Breast epithelium (tissue), 4 donors: ENCODE measurements around the gene RITA1. TPM values are rescaled to one million over a fixed set of nuclear protein-coding genes. Genes with fewer than 3 reads are reported as not detected.

ENCODE experiments used
- DNase-seq, 2 donors: peaks; one replicate each; pipeline ENCODE4 v3.0.0-alpha.2; 2019; ENCODE audit warnings: low spot score in 2 of 2
- H3K27ac ChIP-seq, 2 donors: fragments of 200-600 bp; sonication (generic) in 1 of 2; one replicate each; pipeline ENCODE4 v1.5.1; 2016 to 2019; ENCODE audit warnings: mild to moderate bottlenecking in 1 of 2
- H3K27me3 ChIP-seq, 2 donors: fragments of 200-600 bp; sonication (generic) in 1 of 2; one replicate each; pipeline versions ENCODE4 v1.5.1 to v1.6.0; 2017 to 2019; ENCODE audit warnings: control low read depth in 1 of 2, mild to moderate bottlenecking in 1 of 2
- H3K36me3 ChIP-seq: fragments of 200-600 bp; one replicate; pipeline ENCODE4 v1.5.1; 2019
- H3K4me1 ChIP-seq, 2 donors: fragments of 200-600 bp; sonication (generic); one replicate each; pipeline ENCODE4 v1.5.1; 2016 to 2019; ENCODE audit warnings: control low read depth in 1 of 2
- H3K4me3 ChIP-seq, 3 donors: fragments of 200-600 bp; sonication (generic); 1 replicate in 2 of 3; 2 replicates in 1 of 3; pipeline ENCODE4 v1.5.1; 2016 to 2019; ENCODE audit warnings: mild to moderate bottlenecking in 3 of 3, moderate library complexity in 2 of 3
- H3K9me3 ChIP-seq, 2 donors: fragments of 200-600 bp; sonication (generic) in 1 of 2; one replicate each; pipeline ENCODE4 v1.5.1; 2016 to 2019; ENCODE audit warnings: control low read depth in 1 of 2
- POLR2A ChIP-seq: fragments of 450-650 bp; IDR thresholded peaks from one replicate; pipeline ENCODE4 v1.6.1; 2016; ENCODE audit warnings: antibody characterized with exemption, mild to moderate bottlenecking, moderate library complexity
- POLR2AphosphoS5 ChIP-seq, 3 donors: sonication (generic); formaldehyde crosslinking; IDR thresholded peaks; one replicate each; pipeline ENCODE4 v1.6.1; 2017; ENCODE audit warnings: antibody characterized with exemption in 3 of 3
- intact Hi-C: fragments of 100-400 bp; cut with DNase I; formaldehyde crosslinking; loops from one replicate; pipeline ENCODE4 v1.15.1; 2023; ENCODE audit warnings: low total_unique reads
- total RNA-seq, 3 donors: library from RNA; depleted of rRNA; stranded (reverse); fragments of >200 nt; gene quantifications; one replicate each; pipeline ENCODE4 v1.1.0, GENCODE V29; 2016
- TF ChIP-seq, protein P1 (sequence below), 3 donors: fragments of 450-650 bp; IDR thresholded peaks; one replicate each; pipeline ENCODE4 v1.5.1; 2016 to 2017; ENCODE audit warnings: antibody characterized with exemption in 3 of 3, mild to moderate bottlenecking in 3 of 3, moderate library complexity in 3 of 3

RITA1 gene
- total RNA-seq, 3 donors from 2014 or later: 9.4 to 22.4 (median 15.4) TPM

- H3K4me1 ChIP-seq: peaks cover 0 to 6% of the 10 kb centered on the region in 2 donors
- no peak for DNase-seq
- no peak for TF ChIP-seq POLR2A
- no peak for TF ChIP-seq POLR2AphosphoS5 (IDR thresholded peaks at IDR 0.05)
- TF ChIP-seq, protein P1, sequence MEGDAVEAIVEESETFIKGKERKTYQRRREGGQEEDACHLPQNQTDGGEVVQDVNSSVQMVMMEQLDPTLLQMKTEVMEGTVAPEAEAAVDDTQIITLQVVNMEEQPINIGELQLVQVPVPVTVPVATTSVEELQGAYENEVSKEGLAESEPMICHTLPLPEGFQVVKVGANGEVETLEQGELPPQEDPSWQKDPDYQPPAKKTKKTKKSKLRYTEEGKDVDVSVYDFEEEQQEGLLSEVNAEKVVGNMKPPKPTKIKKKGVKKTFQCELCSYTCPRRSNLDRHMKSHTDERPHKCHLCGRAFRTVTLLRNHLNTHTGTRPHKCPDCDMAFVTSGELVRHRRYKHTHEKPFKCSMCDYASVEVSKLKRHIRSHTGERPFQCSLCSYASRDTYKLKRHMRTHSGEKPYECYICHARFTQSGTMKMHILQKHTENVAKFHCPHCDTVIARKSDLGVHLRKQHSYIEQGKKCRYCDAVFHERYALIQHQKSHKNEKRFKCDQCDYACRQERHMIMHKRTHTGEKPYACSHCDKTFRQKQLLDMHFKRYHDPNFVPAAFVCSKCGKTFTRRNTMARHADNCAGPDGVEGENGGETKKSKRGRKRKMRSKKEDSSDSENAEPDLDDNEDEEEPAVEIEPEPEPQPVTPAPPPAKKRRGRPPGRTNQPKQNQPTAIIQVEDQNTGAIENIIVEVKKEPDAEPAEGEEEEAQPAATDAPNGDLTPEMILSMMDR (IDR thresholded peaks at IDR 0.05): no peak
- H3K4me3 ChIP-seq: no peak overlapping the region
- H3K27me3 ChIP-seq: no peaks in the 10 kb centered on the region
- H3K36me3 ChIP-seq: no peaks in the 10 kb centered on the region
- intact Hi-C loops: no loop called here
- H3K9me3 ChIP-seq: no peaks in the 10 kb centered on the region
- no peak overlapping the region for H3K27ac ChIP-seq
These were observed 41.6 kb upstream of the RITA1 start for GRCh38 chr12:113143959-113144358.

GRCh38 chr12:113144806-113145205 lies 40.7 kb upstream of the RITA1 start:
- Histone ChIP-seq H3K27ac (no peak overlapping the region), H3K9me3 (no peaks in the 10 kb centered on the region), H3K4me1 (peaks cover 0 to 6% of the 10 kb centered on the region in 2 donors), H3K36me3 (no peaks in the 10 kb centered on the region), H3K4me3 (no peak overlapping the region), H3K27me3 (no peaks in the 10 kb centered on the region)
- DNase-seq: no peak
- no peak for TF ChIP-seq POLR2AphosphoS5 (IDR thresholded peaks at IDR 0.05)
- TF ChIP-seq POLR2A: no peak
- intact Hi-C loops: no loop called here

DNA sequence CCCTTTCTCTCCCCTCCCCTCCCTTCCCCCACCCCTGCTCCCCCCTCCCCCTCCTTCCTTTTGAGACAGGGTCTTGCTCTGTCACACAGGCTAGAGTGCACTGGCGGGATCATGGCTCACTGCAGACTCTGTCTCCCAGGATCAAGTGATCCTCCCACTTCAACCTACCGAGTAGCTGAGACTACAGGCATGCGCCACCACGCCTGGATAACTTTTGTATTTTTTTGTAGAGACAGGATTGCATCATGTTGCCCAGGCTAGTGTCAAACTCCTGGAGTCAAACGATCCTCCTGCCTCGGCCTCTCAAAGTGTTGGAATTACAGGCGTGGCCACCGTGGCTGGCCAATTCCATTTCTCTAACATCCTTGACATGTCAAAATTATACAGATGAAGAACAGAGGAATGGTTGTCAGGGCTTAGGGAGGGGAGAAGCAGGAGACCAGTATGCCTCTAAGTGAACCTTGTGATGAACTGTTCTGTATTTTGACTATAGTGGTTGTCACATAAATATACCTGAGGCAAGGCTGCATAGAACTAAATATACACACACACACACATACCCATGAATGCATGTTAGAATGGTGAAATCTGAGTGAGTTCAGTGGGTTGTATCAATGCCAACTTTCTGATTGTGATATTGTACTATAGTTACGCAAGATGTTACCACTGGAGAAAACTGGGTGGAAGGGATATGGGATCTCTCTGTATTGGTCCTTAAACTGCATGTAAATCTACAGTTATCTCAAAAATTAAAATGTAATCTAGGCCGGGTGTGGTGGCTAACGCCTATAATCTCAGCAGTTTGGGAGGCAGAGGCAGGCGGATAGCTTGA lies 39.6 kb upstream of the RITA1 start:
- Histone ChIP-seq H3K9me3 (no peaks in the 10 kb centered on the region), H3K27me3 (no peaks in the 10 kb centered on the region), H3K4me3 (no peak overlapping the region), H3K4me1 (peaks cover 0 to 6% of the 10 kb centered on the region in 2 donors), H3K27ac (no peak overlapping the region), H3K36me3 (no peaks in the 10 kb centered on the region)
- no peak for DNase-seq
- intact Hi-C loops: no loop called here
- TF ChIP-seq, protein P1 (IDR thresholded peaks at IDR 0.05): no peak
- TF ChIP-seq POLR2AphosphoS5 (IDR thresholded peaks at IDR 0.05): no peak
- no peak for TF ChIP-seq POLR2A

GRCh38 chr12:113146999-113147398 lies 38.5 kb upstream of the RITA1 start:
- intact Hi-C loops: no loop called here
- H3K4me3 ChIP-seq: no peak overlapping the region
- no peaks in the 10 kb centered on the region for H3K9me3 ChIP-seq
- no peak for DNase-seq
- no peaks in the 10 kb centered on the region for H3K36me3 ChIP-seq
- TF ChIP-seq, protein P1 (IDR thresholded peaks at IDR 0.05): no peak
- TF ChIP-seq POLR2A (no peak), POLR2AphosphoS5 (IDR thresholded peaks at IDR 0.05) (no peak)
- H3K27me3 ChIP-seq: peaks cover 0 to 3% of the 10 kb centered on the region in 2 donors
- H3K4me1 ChIP-seq: peaks cover 0 to 2% of the 10 kb centered on the region in 2 donors
- no peak overlapping the region for H3K27ac ChIP-seq

DNA sequence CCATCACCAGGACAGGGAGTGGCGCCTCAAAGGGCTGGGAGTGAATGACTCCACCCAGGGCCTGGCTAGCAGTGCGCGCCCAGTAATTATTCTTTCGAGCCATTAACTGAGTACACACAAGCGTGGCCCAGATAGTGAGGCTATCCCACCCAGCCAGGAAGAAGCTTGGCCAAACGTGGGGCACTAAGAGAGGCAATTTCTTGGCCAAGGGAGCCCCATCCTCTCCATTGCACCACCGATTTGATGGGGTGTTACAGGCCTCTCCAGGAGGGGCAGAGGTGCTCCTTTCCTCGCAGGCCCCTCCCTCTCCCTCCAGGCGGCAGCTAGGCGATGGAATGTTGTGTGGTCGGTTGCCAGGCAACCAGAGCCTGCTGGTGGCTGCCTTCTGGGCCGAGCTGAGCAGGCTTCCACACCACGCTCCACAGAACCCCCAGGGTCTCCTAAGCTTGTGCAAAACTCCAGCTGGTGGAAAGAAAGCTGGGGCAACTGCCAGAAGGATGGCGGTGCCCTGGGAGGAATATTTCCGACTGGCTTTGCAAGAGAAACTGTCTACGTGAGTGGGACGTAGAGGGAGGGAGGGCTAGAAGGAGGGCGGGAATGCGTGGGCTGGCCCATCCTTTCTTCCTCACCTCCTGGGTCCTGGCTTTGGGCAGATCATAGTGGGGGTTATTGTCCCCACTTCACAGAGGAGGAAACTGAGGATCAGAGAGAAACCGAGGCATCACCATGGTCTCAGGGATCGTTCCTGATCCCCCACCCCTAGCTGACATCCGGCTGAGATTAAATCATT lies 36.0 kb upstream of the RITA1 start, which contains the start of gene CFAP73:
CFAP73 (plus strand) TSS at position 364 of the 790 bp plus-strand sequence; CDS start at position 498, 134 bp downstream.
- Histone ChIP-seq H3K27ac (peak within 1 kb of the TSS; percentile 65 to 77), H3K9me3 (no peaks in the 10 kb centered on the region), H3K27me3 (peaks cover 0 to 8% of the 10 kb centered on the region in 2 donors), H3K36me3 (no peaks in the 10 kb centered on the region), H3K4me3 (peak within 1 kb of the TSS in 2 of 3 donors; percentile 20 to 25), H3K4me1 (no peaks in the 10 kb centered on the region)
- intact Hi-C loops: no loop called here
- peak; percentile 65 to 84 for DNase-seq
- TF ChIP-seq, protein P1 (IDR thresholded peaks at IDR 0.05): no peak
- TF ChIP-seq POLR2A (no peak), POLR2AphosphoS5 (IDR thresholded peaks at IDR 0.05) (no peak)
